Breast epithelium (tissue), 3 donors: ENCODE results near the gene GHR.

Experiments used
- POLR2A ChIP-seq: fragments of 450-650 bp; IDR thresholded peaks from one replicate; pipeline ENCODE4 v1.6.1; 2016; ENCODE audit warnings: antibody characterized with exemption, mild to moderate bottlenecking, moderate library complexity
- POLR2AphosphoS5 ChIP-seq, 3 donors: sonication (generic); formaldehyde crosslinking; IDR thresholded peaks; one replicate each; pipeline ENCODE4 v1.6.1; 2017; ENCODE audit warnings: antibody characterized with exemption in 3 of 3
- TF ChIP-seq, protein P1 (sequence below), 3 donors: fragments of 450-650 bp; IDR thresholded peaks; one replicate each; pipeline ENCODE4 v1.5.1; 2016 to 2017; ENCODE audit warnings: antibody characterized with exemption in 3 of 3, mild to moderate bottlenecking in 3 of 3, moderate library complexity in 3 of 3

DNA sequence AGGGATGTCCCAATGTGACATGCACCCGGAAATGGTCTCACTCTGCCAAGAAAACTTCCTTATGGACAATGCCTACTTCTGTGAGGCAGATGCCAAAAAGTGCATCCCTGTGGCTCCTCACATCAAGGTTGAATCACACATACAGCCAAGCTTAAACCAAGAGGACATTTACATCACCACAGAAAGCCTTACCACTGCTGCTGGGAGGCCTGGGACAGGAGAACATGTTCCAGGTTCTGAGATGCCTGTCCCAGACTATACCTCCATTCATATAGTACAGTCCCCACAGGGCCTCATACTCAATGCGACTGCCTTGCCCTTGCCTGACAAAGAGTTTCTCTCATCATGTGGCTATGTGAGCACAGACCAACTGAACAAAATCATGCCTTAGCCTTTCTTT is 295.8 kb downstream of the GHR start:
- no peak for TF ChIP-seq POLR2A
- TF ChIP-seq, protein P1, sequence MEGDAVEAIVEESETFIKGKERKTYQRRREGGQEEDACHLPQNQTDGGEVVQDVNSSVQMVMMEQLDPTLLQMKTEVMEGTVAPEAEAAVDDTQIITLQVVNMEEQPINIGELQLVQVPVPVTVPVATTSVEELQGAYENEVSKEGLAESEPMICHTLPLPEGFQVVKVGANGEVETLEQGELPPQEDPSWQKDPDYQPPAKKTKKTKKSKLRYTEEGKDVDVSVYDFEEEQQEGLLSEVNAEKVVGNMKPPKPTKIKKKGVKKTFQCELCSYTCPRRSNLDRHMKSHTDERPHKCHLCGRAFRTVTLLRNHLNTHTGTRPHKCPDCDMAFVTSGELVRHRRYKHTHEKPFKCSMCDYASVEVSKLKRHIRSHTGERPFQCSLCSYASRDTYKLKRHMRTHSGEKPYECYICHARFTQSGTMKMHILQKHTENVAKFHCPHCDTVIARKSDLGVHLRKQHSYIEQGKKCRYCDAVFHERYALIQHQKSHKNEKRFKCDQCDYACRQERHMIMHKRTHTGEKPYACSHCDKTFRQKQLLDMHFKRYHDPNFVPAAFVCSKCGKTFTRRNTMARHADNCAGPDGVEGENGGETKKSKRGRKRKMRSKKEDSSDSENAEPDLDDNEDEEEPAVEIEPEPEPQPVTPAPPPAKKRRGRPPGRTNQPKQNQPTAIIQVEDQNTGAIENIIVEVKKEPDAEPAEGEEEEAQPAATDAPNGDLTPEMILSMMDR (IDR thresholded peaks at IDR 0.05), result no peak
- TF ChIP-seq POLR2AphosphoS5 (IDR thresholded peaks at IDR 0.05), result no peak
